Hepatocyte (in vitro differentiated cells): ENCODE data around the gene PRXL2B. TPM values are rescaled to one million over a fixed set of nuclear protein-coding genes. Genes with fewer than 3 reads are reported as not detected.
"Not testable (repeated sequence)": the region's sequence is repeated elsewhere in the genome, so short reads cannot be mapped to it uniquely, and the experiment has no call there.

Experiments used
- DNase-seq: peaks from one replicate; pipeline ENCODE4 v3.0.0-alpha.2; 2016; ENCODE audit warnings: low spot score
- H2AFZ ChIP-seq: fragments of 200-600 bp; sonication (generic); 2 replicates; pipeline ENCODE4 v1.6.0; 2016; ENCODE audit warnings: antibody characterized with exemption, mild to moderate bottlenecking
- H3K27ac ChIP-seq: fragments of 200-600 bp; sonication (generic); 2 replicates; pipeline ENCODE4 v1.5.1; 2016; ENCODE audit warnings: mild to moderate bottlenecking
- H3K27me3 ChIP-seq: fragments of 200-600 bp; sonication (generic); 2 replicates; pipeline ENCODE4 v1.6.1; 2016
- H3K36me3 ChIP-seq: fragments of 200-600 bp; sonication (generic); replicated peaks from 2 replicates; pipeline ENCODE4 v1.5.1; 2016; ENCODE audit warnings: low read depth; ENCODE audit not compliant: insufficient read depth
- H3K4me1 ChIP-seq: fragments of 200-600 bp; sonication (generic); 2 replicates; pipeline ENCODE4 v1.5.1; 2016; ENCODE audit warnings: mild to moderate bottlenecking, moderate library complexity; ENCODE audit not compliant: insufficient read depth
- H3K4me2 ChIP-seq: fragments of 200-600 bp; sonication (generic); 2 replicates; pipeline ENCODE4 v1.6.0; 2016
- H3K4me3 ChIP-seq: fragments of 200-600 bp; sonication (generic); 2 replicates; pipeline ENCODE4 v1.5.1; 2016; ENCODE audit warnings: mild to moderate bottlenecking
- H3K79me2 ChIP-seq: fragments of 200-600 bp; sonication (generic); 2 replicates; pipeline ENCODE4 v1.6.0; 2017; ENCODE audit warnings: mild to moderate bottlenecking
- H3K9me2 ChIP-seq: fragments of 200-600 bp; sonication (generic); replicated peaks from 2 replicates; pipeline ENCODE4 v1.6.0; 2017; ENCODE audit warnings: mild to moderate bottlenecking; ENCODE audit not compliant: insufficient read depth
- H3K9me3 ChIP-seq: fragments of 200-600 bp; sonication (generic); 2 replicates; pipeline ENCODE4 v1.5.1; 2016; ENCODE audit warnings: low read depth, mild to moderate bottlenecking
- H4K20me1 ChIP-seq: fragments of 200-600 bp; sonication (generic); 2 replicates; pipeline ENCODE4 v1.6.0; 2016; ENCODE audit warnings: mild to moderate bottlenecking; ENCODE audit not compliant: insufficient read depth, poor library complexity, severe bottlenecking
- EZH2 ChIP-seq: fragments of 200-600 bp; sonication (generic); IDR thresholded peaks from 2 replicates; pipeline ENCODE4 v1.6.1; 2016; ENCODE audit warnings: antibody characterized with exemption, mild to moderate bottlenecking, borderline replicate concordance
- EZH2phosphoT487 ChIP-seq: fragments of 200-600 bp; sonication (generic); IDR thresholded peaks from one replicate; pipeline ENCODE4 v1.6.1; 2018; ENCODE audit warnings: antibody characterized with exemption, mild to moderate bottlenecking, low read depth, moderate library complexity; ENCODE audit not compliant: unreplicated experiment, severe bottlenecking
- WGBS: methylation state at CpG from one replicate; pipeline ENCODE4 v1.1.6; 2016; ENCODE audit warnings: low lambda C conversion rate; ENCODE audit errors: missing lambda C conversion rate; 5-methylcytosine and 5-hydroxymethylcytosine counted together
- polyA plus RNA-seq: library from polyadenylated mRNA; unstranded; fragments of >200 nt; fragmentation: Nextera tagmentation; extraction: Ambion mirVana; gene quantifications from 2 replicates; pipeline ENCODE4 v1.2.1, GENCODE V29; 2016
- total RNA-seq: library from RNA; depleted of rRNA; stranded (reverse); fragments of >200 nt; gene quantifications from 2 replicates; pipeline ENCODE4 v1.2.3, GENCODE V29; 2014
- TF ChIP-seq, protein P1 (sequence below): fragments of 200-600 bp; sonication (generic); IDR thresholded peaks from 2 replicates; pipeline ENCODE4 v1.5.1; 2016; ENCODE audit warnings: antibody characterized with exemption, mild to moderate bottlenecking; ENCODE audit not compliant: poor library complexity

Gene PRXL2B
- total and polyA plus RNA-seq, 2 experiments from 2014 or later = 36.7 to 41.4 TPM

DNA sequence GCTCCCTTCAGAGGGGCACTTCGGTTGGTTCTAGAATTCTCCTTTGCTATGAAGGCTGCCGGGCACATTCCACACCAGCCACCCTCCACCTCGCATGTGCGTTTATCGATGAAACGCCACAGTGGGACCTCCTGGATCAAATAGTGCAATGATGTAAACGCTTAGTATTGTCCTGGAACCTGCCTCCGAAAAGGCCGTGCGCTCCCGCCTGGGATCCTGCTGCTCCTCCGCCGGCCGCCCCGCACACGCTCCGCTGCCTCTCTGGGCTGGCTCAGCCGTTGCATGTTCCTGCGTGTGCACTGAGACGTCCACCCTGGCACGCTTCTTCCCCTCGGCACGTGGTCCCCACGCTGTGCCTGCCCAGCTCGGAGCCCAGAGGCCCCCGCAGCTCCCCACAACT lies 34.4 kb upstream of the PRXL2B start:
- Histone ChIP-seq H3K27ac (no peak overlapping the region), H2AFZ (no peak overlapping the region), H3K4me3 (no peak overlapping the region), H3K9me2 (no peaks in the 10 kb centered on the region), H3K4me2 (no peak overlapping the region), H3K9me3 (no peaks in the 10 kb centered on the region), H3K4me1 (peaks cover 23% of the 10 kb centered on the region), H3K79me2 (no peaks in the 10 kb centered on the region), H4K20me1 (no peaks in the 10 kb centered on the region), H3K36me3 (no peaks in the 10 kb centered on the region), H3K27me3 (no peaks in the 10 kb centered on the region)
- TF ChIP-seq, protein P1, sequence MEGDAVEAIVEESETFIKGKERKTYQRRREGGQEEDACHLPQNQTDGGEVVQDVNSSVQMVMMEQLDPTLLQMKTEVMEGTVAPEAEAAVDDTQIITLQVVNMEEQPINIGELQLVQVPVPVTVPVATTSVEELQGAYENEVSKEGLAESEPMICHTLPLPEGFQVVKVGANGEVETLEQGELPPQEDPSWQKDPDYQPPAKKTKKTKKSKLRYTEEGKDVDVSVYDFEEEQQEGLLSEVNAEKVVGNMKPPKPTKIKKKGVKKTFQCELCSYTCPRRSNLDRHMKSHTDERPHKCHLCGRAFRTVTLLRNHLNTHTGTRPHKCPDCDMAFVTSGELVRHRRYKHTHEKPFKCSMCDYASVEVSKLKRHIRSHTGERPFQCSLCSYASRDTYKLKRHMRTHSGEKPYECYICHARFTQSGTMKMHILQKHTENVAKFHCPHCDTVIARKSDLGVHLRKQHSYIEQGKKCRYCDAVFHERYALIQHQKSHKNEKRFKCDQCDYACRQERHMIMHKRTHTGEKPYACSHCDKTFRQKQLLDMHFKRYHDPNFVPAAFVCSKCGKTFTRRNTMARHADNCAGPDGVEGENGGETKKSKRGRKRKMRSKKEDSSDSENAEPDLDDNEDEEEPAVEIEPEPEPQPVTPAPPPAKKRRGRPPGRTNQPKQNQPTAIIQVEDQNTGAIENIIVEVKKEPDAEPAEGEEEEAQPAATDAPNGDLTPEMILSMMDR = no peak
- TF ChIP-seq EZH2 (no peak), EZH2phosphoT487 (no peak)
- no peak for DNase-seq
- WGBS = 90% methylated on average over 17 of the region's 26 CpGs

DNA sequence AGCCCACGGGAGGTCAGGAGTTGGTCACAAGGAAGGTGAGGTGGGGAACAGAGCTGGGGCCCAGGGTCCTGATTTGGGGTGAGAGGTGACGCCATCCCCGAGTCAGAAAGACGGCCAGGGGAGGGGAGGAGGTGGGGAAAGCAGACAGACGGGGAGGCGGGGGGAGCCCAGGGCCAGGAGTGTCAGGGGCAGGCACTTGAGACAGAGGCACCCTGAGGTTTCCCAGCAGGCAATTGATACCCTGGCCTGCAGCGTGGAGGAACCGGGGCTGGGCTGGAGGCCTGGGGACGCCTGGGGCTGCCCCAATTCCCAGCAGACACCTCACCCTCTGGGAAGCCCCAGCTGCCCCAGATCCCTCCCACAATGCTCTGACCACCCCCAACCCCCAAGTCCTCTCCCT lies 33.5 kb upstream of the PRXL2B start:
- DNase-seq, H3K36me3 ChIP-seq, H3K4me2 ChIP-seq, H3K27me3 ChIP-seq, H2AFZ ChIP-seq, H3K9me3 ChIP-seq, H3K27ac ChIP-seq, H3K4me3 ChIP-seq, H4K20me1 ChIP-seq, H3K79me2 ChIP-seq, H3K9me2 ChIP-seq: not testable (repeated sequence)
- WGBS = 41% methylated on average over 3 of the region's 9 CpGs
- peaks cover 15% of the 10 kb centered on the region for H3K4me1 ChIP-seq

DNA sequence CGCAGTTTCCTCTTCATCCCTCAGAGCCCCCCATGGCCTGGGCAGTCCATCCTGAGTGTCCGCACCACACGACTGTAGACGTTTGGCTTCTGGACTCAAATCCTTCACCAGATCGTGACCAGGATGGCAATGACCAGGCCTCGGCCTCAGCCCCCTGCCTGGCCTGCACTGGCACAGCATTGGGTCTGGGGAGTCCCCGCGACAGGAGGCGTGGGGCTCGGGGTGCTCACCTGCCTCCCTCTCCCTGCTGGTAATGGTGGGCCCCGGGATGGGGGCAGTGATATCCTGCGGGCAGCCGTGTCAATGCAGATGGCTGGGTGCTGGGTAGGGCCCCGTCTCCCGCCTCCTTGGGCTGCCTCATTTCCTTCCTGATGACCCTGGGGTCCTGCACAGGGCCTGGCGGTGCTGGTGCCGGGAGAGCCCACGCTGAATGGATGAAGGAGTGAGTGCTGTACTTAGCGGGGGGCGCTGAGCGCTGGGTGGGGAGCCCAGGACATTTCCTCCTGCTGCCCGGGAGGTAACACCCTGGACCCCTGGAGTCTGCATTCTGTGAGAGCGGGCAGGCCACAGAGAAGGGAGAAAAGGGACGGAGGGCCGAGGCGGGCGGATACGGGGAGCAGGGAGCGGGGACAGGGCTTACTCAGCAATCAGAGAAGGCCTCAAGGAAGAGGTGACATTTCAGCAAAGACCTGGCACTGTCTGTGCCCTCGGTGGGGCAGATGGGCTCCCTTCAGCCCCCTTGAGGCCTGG lies 32.5 kb upstream of the PRXL2B start:
- no peak for DNase-seq

More for the DNA sequence above, 32.5 kb upstream of the PRXL2B start:
- H4K20me1 ChIP-seq = no peaks in the 10 kb centered on the region
- WGBS = 91% methylated on average over 27 of the region's 30 CpGs
- no peaks in the 10 kb centered on the region for H3K9me3 ChIP-seq
- peaks cover 15% of the 10 kb centered on the region for H3K4me1 ChIP-seq
- no peak overlapping the region for H3K27ac ChIP-seq
- no peaks in the 10 kb centered on the region for H3K36me3 ChIP-seq
- H2AFZ ChIP-seq = no peak overlapping the region
- H3K27me3 ChIP-seq = no peaks in the 10 kb centered on the region
- H3K79me2 ChIP-seq = no peaks in the 10 kb centered on the region
- H3K4me2 ChIP-seq = no peak overlapping the region
- TF ChIP-seq EZH2phosphoT487 (no peak), EZH2 (no peak)
- TF ChIP-seq, protein P1 = no peak
- no peak overlapping the region for H3K4me3 ChIP-seq
- H3K9me2 ChIP-seq = no peaks in the 10 kb centered on the region
